ES-I3 (cell line): Measurements from ENCODE around the gene AVPR1A.

Source experiments
- H3K36me3 ChIP-seq: 2 replicates; pipeline ENCODE4 v1.6.1; 2013; ENCODE audit warnings: mild to moderate bottlenecking, low read length, control low read depth, moderate library complexity; ENCODE audit not compliant: insufficient read depth
- H3K4me1 ChIP-seq: 2 replicates; pipeline ENCODE4 v1.6.1; 2013; ENCODE audit warnings: mild to moderate bottlenecking, control low read depth, low read length; ENCODE audit not compliant: insufficient read depth
- H3K9ac ChIP-seq: 2 replicates; pipeline ENCODE4 v1.6.1; 2013; ENCODE audit warnings: low read depth, mild to moderate bottlenecking, low read length, moderate library complexity
- H3K9me3 ChIP-seq: 2 replicates; pipeline ENCODE4 v1.6.1; 2013; ENCODE audit warnings: mild to moderate bottlenecking, low read length, moderate library complexity; ENCODE audit not compliant: control insufficient read depth, insufficient read depth

The AVPR1A gene

GRCh38 chr12:63133981-63134380 is 17.0 kb downstream of the AVPR1A start:
- Histone ChIP-seq H3K4me1 (no peaks in the 10 kb centered on the region), H3K9me3 (no peaks in the 10 kb centered on the region), H3K9ac (no peak overlapping the region), H3K36me3 (no peaks in the 10 kb centered on the region)

- no peaks in the 10 kb centered on the region for H3K4me1 ChIP-seq
- H3K36me3 ChIP-seq, result no peaks in the 10 kb centered on the region
- H3K9ac ChIP-seq, result no peak overlapping the region
- H3K9me3 ChIP-seq, result no peaks in the 10 kb centered on the region
Measured at GRCh38 chr12:63132201-63132600, 18.8 kb downstream of the AVPR1A start.

- no peaks in the 10 kb centered on the region for H3K36me3 ChIP-seq
Measured at GRCh38 chr12:63129927-63130326, 21.1 kb downstream of the AVPR1A start.

GRCh38 chr12:63124778-63125177 is 26.2 kb downstream of the AVPR1A start:
- H3K9me3 ChIP-seq, result no peaks in the 10 kb centered on the region
- no peaks in the 10 kb centered on the region for H3K36me3 ChIP-seq
- H3K9ac ChIP-seq, result no peak overlapping the region
- no peaks in the 10 kb centered on the region for H3K4me1 ChIP-seq

More at GRCh38 chr12:63129927-63130326, 21.1 kb downstream of the AVPR1A start:
- H3K9me3 ChIP-seq, result no peaks in the 10 kb centered on the region
- H3K4me1 ChIP-seq, result no peaks in the 10 kb centered on the region
- no peak overlapping the region for H3K9ac ChIP-seq

- H3K9me3 ChIP-seq, result no peaks in the 10 kb centered on the region
- no peaks in the 10 kb centered on the region for H3K36me3 ChIP-seq
- H3K9ac ChIP-seq, result no peak overlapping the region
- H3K4me1 ChIP-seq, result no peaks in the 10 kb centered on the region
Measured at GRCh38 chr12:63103494-63104131, 47.4 kb downstream of the AVPR1A start.

GRCh38 chr12:63101920-63102319 is 49.1 kb downstream of the AVPR1A start:
- H3K9ac ChIP-seq, result no peak overlapping the region

GRCh38 chr12:63098851-63099250 is 52.1 kb downstream of the AVPR1A start:
- Histone ChIP-seq H3K36me3 (no peaks in the 10 kb centered on the region), H3K9me3 (no peaks in the 10 kb centered on the region), H3K9ac (no peak overlapping the region), H3K4me1 (peaks cover 6% of the 10 kb centered on the region; the same call in 1 of the 2 replicates)

More at GRCh38 chr12:63101920-63102319, 49.1 kb downstream of the AVPR1A start:
- Histone ChIP-seq H3K36me3 (no peaks in the 10 kb centered on the region), H3K9me3 (no peaks in the 10 kb centered on the region), H3K4me1 (no peaks in the 10 kb centered on the region)

- no peaks in the 10 kb centered on the region for H3K9me3 ChIP-seq
- peaks cover 8% of the 10 kb centered on the region; the same call in 1 of the 2 replicates for H3K4me1 ChIP-seq
- no peak overlapping the region for H3K9ac ChIP-seq
- H3K36me3 ChIP-seq, result no peaks in the 10 kb centered on the region
Measured at GRCh38 chr12:63095369-63095980, 55.5 kb downstream of the AVPR1A start.

- peaks cover 8% of the 10 kb centered on the region; the same call in 1 of the 2 replicates for H3K4me1 ChIP-seq
- no peak overlapping the region for H3K9ac ChIP-seq
- no peaks in the 10 kb centered on the region for H3K9me3 ChIP-seq
- no peaks in the 10 kb centered on the region for H3K36me3 ChIP-seq
Measured at GRCh38 chr12:63093711-63094110, 57.3 kb downstream of the AVPR1A start.

GRCh38 chr12:63093084-63093483 is 57.9 kb downstream of the AVPR1A start:
- H3K4me1 ChIP-seq, result peaks cover 8% of the 10 kb centered on the region; the same call in 1 of the 2 replicates
- no peak overlapping the region for H3K9ac ChIP-seq
- no peaks in the 10 kb centered on the region for H3K9me3 ChIP-seq
- no peaks in the 10 kb centered on the region for H3K36me3 ChIP-seq
